GM19328 (cell line): ENCODE data around the gene HIVEP1.

Experiments
- ATAC-seq: cut with Tn5 transposase; IDR thresholded peaks from one replicate; pipeline ENCODE4 v1.9.1; 2021; ENCODE audit warnings: mild to moderate bottlenecking, moderate library complexity; ENCODE audit not compliant: unreplicated experiment

The HIVEP1 gene

DNA sequence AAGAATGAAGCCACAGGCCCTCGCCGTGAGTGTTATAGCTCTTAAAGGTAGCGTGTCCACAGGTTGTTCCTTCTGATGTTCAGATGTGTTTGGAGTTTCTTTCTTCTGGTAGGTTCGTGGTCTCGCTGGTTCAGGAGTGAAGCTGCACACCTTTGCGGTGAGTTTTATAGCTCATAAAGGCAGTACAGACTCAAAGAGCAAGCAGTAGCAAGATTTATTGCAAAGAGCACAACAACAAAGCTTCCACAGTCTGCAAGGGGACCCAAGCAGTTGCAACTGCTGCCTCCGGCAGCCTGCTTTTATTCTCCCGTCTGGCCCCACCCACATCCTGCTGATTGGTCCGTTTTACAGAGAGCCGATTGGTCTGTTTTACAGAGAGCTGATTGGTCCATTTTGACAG lies 5.2 kb downstream of the HIVEP1 start:
- ATAC-seq = no peak

DNA sequence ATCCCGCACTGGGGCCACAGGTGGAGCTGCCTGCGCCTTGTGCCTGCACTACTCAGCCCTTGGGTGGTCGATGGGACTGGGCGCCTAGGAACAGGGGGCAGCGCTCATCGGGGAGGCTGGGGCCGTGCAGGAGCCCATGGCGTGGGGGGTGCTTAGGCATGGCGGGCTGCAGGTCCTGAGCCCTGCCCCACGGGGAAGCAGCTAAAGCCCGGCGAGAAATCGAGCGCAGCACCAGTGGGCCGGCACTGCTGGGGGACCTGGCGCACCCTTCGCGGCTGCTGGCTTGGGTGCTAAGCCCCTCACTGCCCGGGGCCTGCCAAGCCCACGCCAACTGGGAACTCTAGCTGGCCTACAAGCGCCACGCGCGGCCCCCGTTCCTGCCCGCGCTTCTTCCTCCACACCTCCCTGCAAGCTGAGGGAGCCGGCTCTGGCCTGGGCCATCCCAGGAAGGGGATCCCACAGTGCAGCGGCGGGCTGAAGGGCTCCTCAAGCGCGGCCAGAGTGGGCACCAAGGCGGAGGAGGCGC lies 5.8 kb downstream of the HIVEP1 start:
- no peak for ATAC-seq

DNA sequence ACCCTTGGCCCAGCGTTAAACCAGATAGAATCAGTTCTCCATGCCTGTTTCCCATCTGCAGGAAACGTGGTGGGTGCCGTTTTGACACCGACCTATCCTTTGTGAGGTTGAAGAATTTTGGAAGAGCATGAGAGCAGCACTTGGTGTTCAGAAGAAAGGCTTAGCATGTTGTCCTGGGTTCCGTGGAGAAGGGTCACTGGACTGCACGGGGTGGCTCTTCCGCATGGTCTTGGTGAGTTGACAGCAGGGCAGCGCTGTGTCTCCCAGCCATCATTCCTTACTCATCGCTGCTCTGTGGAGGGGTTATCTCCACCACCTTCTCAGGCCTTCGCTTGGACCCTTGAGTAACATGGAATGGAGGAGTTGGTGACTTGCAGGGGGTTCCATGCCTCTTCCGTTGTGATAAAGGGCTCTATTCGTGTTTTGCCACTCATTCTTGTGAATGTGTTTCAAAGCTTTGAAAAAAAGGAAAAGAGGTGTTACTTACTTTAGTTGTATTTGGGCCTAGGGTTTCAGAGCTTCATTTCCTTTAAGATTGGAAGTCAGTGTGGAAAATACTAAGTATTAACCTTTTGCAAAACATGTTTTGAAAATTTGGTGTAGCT lies 8.2 kb downstream of the HIVEP1 start:
- no peak for ATAC-seq

DNA sequence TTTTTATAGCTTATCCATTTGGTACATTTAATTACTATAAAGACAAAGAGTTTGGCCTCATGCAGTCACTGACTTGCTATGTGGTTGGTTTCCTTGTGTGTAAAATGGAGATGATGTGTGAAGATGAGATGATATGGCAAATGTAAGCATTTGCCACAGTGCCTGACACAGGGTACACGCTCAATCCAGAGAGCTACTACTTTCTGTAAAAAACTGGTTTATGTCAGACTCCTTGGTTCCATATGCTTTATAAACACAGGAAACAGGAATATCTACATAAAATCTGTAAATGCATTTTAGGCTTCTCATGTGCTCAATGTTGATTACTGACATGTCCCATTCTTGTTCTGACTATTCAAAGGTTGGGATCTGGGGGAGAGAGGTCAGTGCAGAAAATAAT lies 10.4 kb downstream of the HIVEP1 start:
- ATAC-seq = no peak

DNA sequence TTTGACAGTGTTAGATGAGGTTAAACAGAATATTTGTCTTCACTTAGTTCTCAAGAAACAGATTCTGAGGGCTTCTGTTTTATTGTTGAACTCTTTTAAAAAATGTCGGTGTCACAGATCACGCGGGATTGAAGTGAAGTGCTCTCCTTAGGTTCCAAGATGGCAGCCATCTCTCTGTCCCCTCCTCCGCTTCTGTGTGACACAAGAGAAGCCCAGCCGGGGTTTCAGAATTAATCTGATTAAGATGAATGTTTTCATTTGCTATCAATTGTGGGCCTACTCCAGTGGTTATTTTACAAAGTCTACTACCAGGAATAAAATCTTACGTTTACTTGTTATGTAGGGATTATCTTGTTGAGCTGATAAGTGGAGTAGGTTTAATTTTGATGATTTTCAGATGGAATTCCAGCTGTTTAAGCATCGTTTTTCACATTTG lies 10.9 kb downstream of the HIVEP1 start:
- ATAC-seq = no peak

DNA sequence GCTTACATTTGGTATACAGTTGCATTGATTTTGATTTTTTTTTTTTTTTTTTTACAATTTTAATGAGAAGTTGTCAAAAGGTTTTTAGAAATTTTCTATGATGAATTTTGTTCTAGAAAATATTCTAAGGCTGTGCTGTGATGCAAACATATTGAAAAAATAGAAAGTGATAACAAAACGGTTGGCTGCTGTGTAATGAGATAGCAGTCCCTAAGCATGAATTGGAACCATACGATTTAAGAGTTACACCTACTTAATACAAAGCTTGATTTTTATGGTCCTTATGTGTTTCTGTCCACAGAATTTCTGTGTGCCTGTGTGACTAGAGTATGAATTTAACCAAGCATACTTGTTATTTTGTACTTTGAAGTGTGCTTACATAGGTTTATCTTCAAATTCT lies 12.1 kb downstream of the HIVEP1 start:
- ATAC-seq = no peak

DNA sequence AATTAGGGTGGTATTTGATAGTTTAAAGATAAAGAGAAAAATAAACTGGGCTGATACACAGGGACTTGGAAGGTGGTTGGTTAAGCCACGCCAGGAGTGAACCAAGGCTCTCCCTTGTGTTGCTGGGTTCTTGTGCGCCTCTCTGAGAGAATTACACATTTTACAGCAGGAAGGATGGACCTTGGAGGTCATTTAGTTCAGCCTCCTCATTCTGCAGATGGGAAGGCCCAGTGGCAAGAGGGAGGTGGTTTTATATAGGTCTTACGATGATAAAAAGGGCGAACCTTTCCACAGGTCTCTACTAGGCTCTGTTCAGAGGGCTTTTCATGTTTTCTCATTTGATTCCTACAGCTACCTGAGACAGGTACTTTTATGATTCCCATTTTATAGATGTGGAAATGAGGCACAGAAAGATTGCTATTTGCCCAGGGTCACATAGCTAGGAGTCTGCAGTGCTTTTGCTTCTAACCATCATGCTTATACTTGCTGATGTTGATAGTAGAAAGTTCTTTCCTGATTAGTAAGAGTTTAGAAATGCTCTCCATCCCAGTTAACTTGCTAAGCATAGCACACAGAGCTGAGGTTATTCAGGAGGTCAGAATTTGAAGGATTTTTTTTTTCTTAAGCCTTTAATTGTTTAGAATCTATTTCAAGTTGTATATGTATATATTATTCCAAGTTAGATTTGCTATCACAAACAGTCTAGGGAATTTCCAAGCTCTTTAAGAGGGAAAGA lies 12.8 kb downstream of the HIVEP1 start:
- ATAC-seq = no peak

DNA sequence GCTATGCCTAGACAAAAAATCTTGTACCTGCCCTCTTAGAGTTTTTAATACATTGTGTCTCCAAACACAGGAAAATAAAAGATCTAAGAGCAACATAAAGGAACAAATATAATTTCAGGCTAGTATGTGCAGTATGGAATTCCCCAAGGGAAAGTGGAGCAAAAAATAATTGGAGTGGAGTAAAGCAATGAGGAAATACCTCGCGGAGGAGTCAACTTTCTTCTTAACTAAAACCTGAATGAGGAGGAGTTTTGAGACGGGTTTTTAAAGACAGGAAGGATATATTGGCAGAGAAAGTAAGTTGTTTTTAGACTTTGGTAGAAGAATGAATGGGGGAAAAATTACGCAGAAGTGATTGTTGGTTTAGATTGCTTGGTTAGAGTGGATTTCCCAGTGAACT lies 14.0 kb downstream of the HIVEP1 start:
- no peak for ATAC-seq

GRCh38 chr6:12026833-12027232 lies 14.7 kb downstream of the HIVEP1 start:
- ATAC-seq = no peak

- ATAC-seq = no peak
These were observed 16.1 kb downstream of the HIVEP1 start for GRCh38 chr6:12028213-12028612.

DNA sequence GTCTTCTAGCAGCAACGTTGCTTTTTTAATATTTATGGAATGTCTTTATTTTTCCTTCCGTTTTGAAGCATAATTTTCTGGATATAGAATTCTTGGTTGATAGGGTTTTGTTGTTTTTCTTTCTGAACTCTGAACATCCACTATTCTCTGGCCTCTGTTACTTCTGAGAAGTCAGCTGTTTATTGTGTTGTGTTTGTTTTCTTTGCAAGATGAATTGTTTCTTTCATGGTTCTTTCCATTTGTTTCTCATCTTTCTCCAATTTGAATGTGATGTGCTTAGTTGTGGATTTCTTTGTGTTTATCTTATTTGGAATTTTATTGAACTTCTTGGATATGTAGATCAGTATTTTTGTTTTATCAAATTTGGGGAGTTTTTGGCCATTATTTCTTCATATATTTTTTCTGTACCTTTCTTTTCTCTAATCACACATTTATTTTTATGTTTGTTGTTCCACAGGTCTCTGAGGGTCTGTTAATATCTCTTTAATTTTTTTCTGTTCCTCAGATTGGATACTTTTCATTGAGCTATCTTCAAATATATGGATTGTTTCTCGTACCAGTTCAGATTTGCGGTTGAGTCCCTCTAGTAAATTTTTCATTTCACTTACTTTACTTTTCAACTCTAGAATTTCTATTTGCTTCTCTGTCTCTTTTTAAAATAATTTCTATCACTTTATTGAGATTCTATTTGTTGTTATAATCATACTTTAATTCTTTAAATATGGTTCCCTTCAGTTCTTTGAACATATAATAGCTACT lies 18.0 kb downstream of the HIVEP1 start:
- ATAC-seq = no peak

GRCh38 chr6:12030993-12031550 lies 19.0 kb downstream of the HIVEP1 start:
- no peak for ATAC-seq

DNA sequence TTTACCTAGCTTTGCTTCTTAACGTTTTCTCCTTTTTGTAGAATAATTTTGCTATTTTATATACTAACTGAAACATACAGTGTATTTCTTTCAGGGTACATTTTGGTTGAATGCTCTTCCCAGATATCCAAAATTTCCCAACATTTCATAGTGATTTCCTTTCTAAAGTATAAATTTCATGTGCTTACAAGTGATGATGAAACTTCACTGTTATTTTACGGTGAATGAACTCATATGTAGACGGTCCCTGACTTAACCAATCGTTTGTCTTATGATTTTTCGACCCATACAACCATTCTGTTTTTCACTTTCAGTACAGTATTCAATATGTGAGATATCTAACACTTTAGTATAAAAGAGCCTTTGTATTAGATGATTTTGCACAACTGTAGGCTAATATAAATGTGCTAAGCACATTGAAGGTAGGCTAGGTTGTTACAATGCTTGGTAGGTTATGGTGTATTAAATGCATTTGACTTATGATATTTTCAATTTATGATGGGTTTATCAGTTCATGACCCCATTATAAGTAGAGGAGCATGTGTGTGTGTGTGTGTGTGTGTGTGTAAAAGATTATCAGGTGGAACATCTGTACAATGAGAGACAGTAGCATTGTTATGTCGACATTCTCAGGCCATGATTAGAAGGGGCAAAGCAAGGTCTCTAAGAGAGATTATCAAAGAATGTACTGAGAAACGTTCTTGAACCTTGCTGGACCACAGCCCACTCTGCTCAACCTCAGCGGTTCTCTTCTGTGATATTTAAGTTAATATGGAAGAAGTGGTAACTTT lies 20.9 kb downstream of the HIVEP1 start:
- ATAC-seq = no peak

DNA sequence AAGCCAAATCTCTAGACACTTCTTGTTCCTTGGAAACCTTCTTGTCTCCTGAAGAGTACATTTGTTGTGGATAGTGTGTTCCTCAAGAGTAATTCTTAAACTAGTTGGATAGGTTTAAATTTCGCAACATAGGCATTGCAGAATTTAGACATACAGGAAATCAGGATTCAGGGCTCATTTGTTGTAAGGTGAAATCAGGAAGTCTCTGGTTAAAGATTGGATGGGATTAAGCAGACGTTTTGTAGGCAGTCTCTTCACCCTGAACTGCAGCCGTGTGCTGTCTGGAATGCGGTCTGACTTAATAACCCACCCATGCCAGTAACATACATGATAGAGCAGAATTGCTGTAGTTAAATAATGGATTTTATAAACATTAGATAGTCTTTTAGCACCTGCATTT lies 21.7 kb downstream of the HIVEP1 start:
- ATAC-seq = no peak

GRCh38 chr6:12034349-12034748 lies 22.2 kb downstream of the HIVEP1 start:
- no peak for ATAC-seq

GRCh38 chr6:12034837-12035236 lies 22.7 kb downstream of the HIVEP1 start:
- ATAC-seq = no peak

DNA sequence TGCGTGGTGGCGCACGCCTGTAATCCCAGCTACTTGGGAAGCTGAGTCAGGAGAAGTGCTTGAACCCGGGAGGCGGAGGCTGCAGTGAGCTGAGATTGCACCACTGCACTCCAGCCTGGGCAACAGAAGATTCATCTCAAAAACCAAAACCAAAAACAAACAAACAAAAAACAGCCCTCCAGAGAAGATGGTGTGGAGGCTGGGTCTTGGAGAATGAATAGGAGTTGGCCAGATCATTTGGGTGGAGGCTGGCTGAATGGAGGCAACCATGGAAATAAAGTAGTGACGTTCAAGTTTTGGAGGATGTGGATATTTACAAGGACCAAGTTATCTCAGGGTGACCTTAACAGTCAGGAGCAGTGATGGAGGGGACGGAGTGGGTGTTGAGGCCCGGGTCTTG lies 24.7 kb downstream of the HIVEP1 start:
- ATAC-seq = no peak

GRCh38 chr6:12037798-12038197 lies 25.7 kb downstream of the HIVEP1 start:
- ATAC-seq = no peak

DNA sequence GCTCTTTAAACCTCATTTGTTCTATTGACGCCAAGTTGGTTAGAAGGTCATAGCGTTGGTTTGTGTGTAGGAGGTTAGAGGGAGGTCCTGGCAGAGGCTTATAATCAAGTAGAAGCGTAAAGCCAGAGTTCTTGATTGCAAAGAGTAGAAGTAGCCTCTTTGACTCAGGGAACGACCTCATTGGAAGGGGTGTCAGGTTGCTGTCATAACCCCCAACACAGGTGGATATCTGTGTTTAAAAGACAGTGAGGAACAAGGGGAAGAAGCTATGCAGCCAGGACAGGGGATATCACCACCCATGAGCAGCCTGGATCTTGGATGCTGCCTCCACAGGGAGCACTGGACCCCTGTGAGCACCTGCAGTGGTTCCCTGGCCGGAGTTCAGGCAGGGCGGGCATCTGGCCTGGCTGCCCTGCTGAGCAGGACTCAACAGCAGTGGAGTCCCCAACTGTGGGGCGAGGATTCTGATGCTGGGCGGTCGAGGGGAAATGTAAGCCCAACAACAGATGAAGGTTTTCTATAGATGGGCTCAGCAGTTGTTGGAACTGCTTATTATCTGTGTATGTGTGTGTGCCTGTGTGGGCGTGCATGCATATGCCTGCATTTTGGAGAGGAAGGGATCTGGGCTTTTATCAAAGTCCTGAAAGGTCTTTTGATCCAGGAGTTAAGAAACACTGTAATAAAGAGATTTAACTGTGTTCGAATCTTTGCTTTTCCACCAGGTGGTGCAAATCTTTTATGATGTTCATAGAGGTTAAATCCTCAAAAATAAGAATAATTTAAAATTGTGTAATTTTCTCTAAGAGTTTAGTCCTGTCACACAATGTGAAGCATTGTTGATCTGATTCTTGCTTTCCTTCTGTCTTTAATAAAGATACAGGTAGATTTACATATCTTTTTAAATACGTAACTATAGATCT lies 27.7 kb downstream of the HIVEP1 start:
- no peak for ATAC-seq

DNA sequence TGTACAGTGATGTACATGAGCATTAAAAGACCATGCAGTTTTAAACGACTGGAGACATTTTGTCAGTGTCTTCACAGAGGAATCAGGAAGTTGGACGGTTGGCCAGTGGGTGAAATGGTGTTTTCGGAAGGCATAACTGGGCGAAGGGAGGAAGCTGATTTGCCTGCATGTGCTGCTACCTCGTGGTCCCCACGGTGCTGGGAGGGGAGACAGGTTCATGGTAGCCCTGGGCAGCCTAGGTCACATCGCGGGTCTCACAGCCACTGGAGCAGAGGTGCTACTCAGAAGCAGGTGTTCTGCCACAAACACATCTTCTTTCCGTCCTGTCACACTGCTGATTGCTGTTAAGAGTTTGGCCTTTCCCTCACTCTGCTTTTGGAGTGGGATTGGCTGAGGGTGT lies 35.2 kb downstream of the HIVEP1 start:
- ATAC-seq = no peak
